ENCODE results near the gene ORM2. TPM values are rescaled to one million over a fixed set of nuclear protein-coding genes. Genes with fewer than 3 reads are reported as not detected.

The ORM2 gene
- total RNA-seq, 1 experiment from 2014 or later, result 0.59 TPM

DNA sequence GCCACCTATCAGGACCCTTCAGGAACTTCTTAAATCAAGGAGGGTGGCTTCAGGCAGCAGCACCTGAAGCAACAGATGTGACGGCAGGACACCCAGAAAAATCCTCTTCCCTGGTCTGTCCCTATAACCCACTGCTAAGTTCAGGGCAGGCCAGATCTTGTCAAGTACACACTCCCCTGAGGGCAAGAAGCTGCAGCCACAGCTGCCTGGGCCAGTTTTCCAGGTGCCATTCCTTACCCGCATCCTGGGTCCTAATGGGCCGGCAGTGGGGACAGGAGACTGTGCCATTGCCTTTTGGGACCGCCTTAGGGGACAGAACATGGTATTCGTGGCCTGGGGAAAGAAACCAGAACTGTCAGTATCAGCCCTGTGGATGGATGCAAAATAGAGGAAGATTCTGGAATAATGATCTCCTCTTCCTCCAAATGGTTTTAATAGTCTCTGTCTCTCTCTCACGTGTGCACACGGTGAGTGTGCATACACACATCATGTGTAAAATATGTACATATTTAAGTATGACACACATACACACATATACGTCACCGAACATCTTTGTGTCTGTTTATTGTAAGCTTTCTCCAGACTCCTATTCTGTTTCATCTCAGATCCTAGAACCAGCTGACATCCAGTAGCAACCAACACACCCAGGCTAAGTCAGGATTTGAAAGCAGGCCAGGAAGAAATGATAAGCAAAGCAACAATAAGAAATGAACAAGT is 14.0 kb downstream of the ORM2 start:
- ChIA-PET POLR2A (no interaction called here), RAD21 (ENCODE audit: low non-redundant PET in 1 of 2, low total read pairs in 2 of 2, uncharacterized antibody in 2 of 2, unreplicated experiment in 2 of 2) (no interaction called here), CTCF (no interaction called here)
- H3K9me3 ChIP-seq (ENCODE audit: control insufficient read depth in 1 of 2, insufficient read depth in 1 of 2, low read depth in 1 of 2, low read length in 2 of 2), result no peaks in the 10 kb centered on the region
- TF ChIP-seq RAD21 (IDR thresholded peaks at IDR 0.05; ENCODE audit: low read depth), result no peak
- TF ChIP-seq POLR2A (IDR thresholded peaks at IDR 0.05; ENCODE audit: borderline replicate concordance, extremely low read depth, insufficient read depth, insufficient read length), result no peak
- no peak for TF ChIP-seq TCF7L2 (IDR thresholded peaks at IDR 0.05; ENCODE audit: borderline replicate concordance, extremely low read depth, insufficient read depth, insufficient read length)
- no peak for TF ChIP-seq FOSL1 (IDR thresholded peaks at IDR 0.05; ENCODE audit: low read depth)
- no peak for TF ChIP-seq ZBTB33 (IDR thresholded peaks at IDR 0.05; ENCODE audit: extremely low read depth, insufficient replicate concordance, low read length)
- no peak for TF ChIP-seq JUND (IDR thresholded peaks at IDR 0.05)
- no peak for TF ChIP-seq MAX (IDR thresholded peaks at IDR 0.05)
- DNase-seq (ENCODE audit: low read depth, low spot score) (no peak), ATAC-seq (no peak)
- no peak overlapping the region for H3K4me2 ChIP-seq (ENCODE audit: low read length)
- H3K9ac ChIP-seq (ENCODE audit: low read length), result no peak overlapping the region
- peaks cover 0 to 2% of the 10 kb centered on the region in 2 experiments; a peak in 1 of 4 replicates for H3K36me3 ChIP-seq (ENCODE audit: control insufficient read depth in 1 of 2, insufficient read depth in 2 of 2, low read length in 2 of 2)
- H4K20me1 ChIP-seq (ENCODE audit: insufficient read depth), result no peaks in the 10 kb centered on the region
- no peaks in the 10 kb centered on the region for H3K27me3 ChIP-seq (ENCODE audit: insufficient read depth, low read length)
- H3K9me2 ChIP-seq (ENCODE audit: insufficient read depth), result no peaks in the 10 kb centered on the region
- peaks cover 2 to 4% of the 10 kb centered on the region in 2 experiments; a peak in 3 of 4 replicates for H3K4me1 ChIP-seq (ENCODE audit: control insufficient read depth in 1 of 2, insufficient read depth in 2 of 2, low read length in 2 of 2)
- no peaks in the 10 kb centered on the region for H3K79me2 ChIP-seq (ENCODE audit: insufficient read depth, low read length)
- H3K4me3 ChIP-seq (replicated peaks in 1 of 2; ENCODE audit: low read depth in 1 of 2, low read length in 2 of 2), result no peak overlapping the region
- no TSS peak for BruUV-seq (replicated peaks)
- intact Hi-C loops (cut with micrococcal nuclease), result no loop called here
- no peak overlapping the region for H3K27ac ChIP-seq (ENCODE audit: low read depth, low read length)
- no peak overlapping the region for H2AFZ ChIP-seq (ENCODE audit: low read depth, low read length, poor library complexity, severe bottlenecking)

DNA sequence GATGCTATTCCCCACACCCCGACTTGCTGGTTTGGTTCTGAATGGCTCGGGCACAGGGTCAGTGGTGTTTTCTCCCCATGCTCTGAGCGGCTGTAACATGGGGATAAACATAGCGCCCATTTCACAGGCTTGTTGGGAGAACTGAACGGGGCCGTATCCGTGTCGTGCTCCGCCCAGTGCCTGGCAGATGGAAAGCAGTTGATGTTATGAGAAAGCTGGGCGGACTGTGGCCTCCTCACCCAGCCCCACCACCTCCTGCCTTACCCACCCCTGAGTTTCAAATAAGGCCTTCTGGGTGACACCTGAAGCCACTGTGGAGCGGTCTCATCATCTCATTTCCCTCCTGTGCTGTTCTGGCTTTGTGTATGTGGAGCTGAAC is 14.5 kb downstream of the ORM2 start:
- no peaks in the 10 kb centered on the region for H3K9me2 ChIP-seq (ENCODE audit: insufficient read depth)
- H3K4me1 ChIP-seq (ENCODE audit: control insufficient read depth in 1 of 2, insufficient read depth in 2 of 2, low read length in 2 of 2), result peaks cover 8 to 9% of the 10 kb centered on the region in 2 experiments; a peak in 3 of 4 replicates
- intact Hi-C loops (cut with micrococcal nuclease), result no loop called here
- ATAC-seq (no peak), DNase-seq (ENCODE audit: low read depth, low spot score) (no peak)
- RAD21 ChIA-PET (ENCODE audit: low non-redundant PET in 1 of 2, low total read pairs in 2 of 2, uncharacterized antibody in 2 of 2, unreplicated experiment in 2 of 2), result no interaction called here
- H2AFZ ChIP-seq (ENCODE audit: low read depth, low read length, poor library complexity, severe bottlenecking), result no peak overlapping the region
- peaks cover 0 to 2% of the 10 kb centered on the region in 2 experiments; a peak in 1 of 4 replicates for H3K36me3 ChIP-seq (ENCODE audit: control insufficient read depth in 1 of 2, insufficient read depth in 2 of 2, low read length in 2 of 2)
- CTCF ChIA-PET, result no interaction called here
- POLR2A ChIA-PET, result no interaction called here
- H3K4me3 ChIP-seq (replicated peaks in 1 of 2; ENCODE audit: low read depth in 1 of 2, low read length in 2 of 2), result no peak overlapping the region
- BruUV-seq (replicated peaks), result no TSS peak
- no peaks in the 10 kb centered on the region for H3K27me3 ChIP-seq (ENCODE audit: insufficient read depth, low read length)
- H4K20me1 ChIP-seq (ENCODE audit: insufficient read depth), result no peaks in the 10 kb centered on the region
- H3K27ac ChIP-seq (ENCODE audit: low read depth, low read length), result no peak overlapping the region
- H3K9ac ChIP-seq (ENCODE audit: low read length), result no peak overlapping the region
- no peaks in the 10 kb centered on the region for H3K79me2 ChIP-seq (ENCODE audit: insufficient read depth, low read length)
- H3K4me2 ChIP-seq (ENCODE audit: low read length), result no peak overlapping the region
- no peaks in the 10 kb centered on the region for H3K9me3 ChIP-seq (ENCODE audit: control insufficient read depth in 1 of 2, insufficient read depth in 1 of 2, low read depth in 1 of 2, low read length in 2 of 2)
- no peak for TF ChIP-seq EGR1 (IDR thresholded peaks at IDR 0.05; ENCODE audit: low read depth)
- no peak for TF ChIP-seq TCF7L2 (IDR thresholded peaks at IDR 0.05; ENCODE audit: borderline replicate concordance, extremely low read depth, insufficient read depth, insufficient read length)
- no peak for TF ChIP-seq CEBPB (IDR thresholded peaks at IDR 0.05; ENCODE audit: low read depth)
- TF ChIP-seq EZH2 (IDR thresholded peaks at IDR 0.05), result no peak
- no peak for TF ChIP-seq SP1 (IDR thresholded peaks at IDR 0.05; ENCODE audit: low read depth)
- TF ChIP-seq, protein P1, sequence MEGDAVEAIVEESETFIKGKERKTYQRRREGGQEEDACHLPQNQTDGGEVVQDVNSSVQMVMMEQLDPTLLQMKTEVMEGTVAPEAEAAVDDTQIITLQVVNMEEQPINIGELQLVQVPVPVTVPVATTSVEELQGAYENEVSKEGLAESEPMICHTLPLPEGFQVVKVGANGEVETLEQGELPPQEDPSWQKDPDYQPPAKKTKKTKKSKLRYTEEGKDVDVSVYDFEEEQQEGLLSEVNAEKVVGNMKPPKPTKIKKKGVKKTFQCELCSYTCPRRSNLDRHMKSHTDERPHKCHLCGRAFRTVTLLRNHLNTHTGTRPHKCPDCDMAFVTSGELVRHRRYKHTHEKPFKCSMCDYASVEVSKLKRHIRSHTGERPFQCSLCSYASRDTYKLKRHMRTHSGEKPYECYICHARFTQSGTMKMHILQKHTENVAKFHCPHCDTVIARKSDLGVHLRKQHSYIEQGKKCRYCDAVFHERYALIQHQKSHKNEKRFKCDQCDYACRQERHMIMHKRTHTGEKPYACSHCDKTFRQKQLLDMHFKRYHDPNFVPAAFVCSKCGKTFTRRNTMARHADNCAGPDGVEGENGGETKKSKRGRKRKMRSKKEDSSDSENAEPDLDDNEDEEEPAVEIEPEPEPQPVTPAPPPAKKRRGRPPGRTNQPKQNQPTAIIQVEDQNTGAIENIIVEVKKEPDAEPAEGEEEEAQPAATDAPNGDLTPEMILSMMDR (IDR thresholded peaks at IDR 0.05 in 2 of 3, conservative IDR thresholded peaks at IDR 0.05 in 1 of 3; ENCODE audit: borderline replicate concordance in 1 of 3, insufficient read depth in 1 of 3, low read depth in 2 of 3, low read length in 2 of 3), result no peak
- TF ChIP-seq EZH2phosphoT487 (IDR thresholded peaks at IDR 0.05; ENCODE audit: borderline replicate concordance), result no peak
- no peak for TF ChIP-seq SRF (IDR thresholded peaks at IDR 0.05; ENCODE audit: low read depth)
- TF ChIP-seq JUND (IDR thresholded peaks at IDR 0.05), result no peak
- no peak for TF ChIP-seq POLR2AphosphoS5 (IDR thresholded peaks at IDR 0.05; ENCODE audit: low read depth, low read length)
- no peak for TF ChIP-seq ELF1 (IDR thresholded peaks at IDR 0.05; ENCODE audit: borderline replicate concordance, low read depth)
- no peak for TF ChIP-seq ZNF274 (IDR thresholded peaks at IDR 0.05; ENCODE audit: low read depth, low read length)
- TF ChIP-seq MAX (IDR thresholded peaks at IDR 0.05), result no peak
